ENCODE results near the gene TEX51.

TEX51 gene

GRCh38 chr2:126879348-126880298 is 19.1 kb upstream of the TEX51 start:
- no peak for DNase-seq

DNA sequence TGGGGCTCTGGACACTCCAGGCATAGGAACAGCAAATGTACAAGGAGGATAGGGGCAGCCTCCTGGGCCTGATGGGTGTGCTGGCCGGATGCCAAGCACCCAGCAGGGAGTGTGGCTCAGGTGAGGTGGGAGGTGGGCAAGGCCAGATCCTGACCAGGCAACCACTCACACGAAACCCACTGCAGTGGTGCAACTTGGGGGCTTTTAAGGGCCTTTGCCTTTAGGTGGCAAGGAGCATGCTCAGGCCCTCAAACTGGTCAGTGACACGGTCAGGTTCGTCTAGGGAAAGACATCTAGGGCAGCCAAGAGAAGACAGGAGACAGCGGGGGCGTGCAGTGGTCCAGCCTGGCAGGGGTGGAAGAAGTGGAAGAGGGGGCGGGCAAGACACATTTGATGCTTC is 18.4 kb upstream of the TEX51 start:
- no peak for DNase-seq

- DNase-seq, result no peak
Observed at GRCh38 chr2:126880817-126881216, 17.9 kb upstream of the TEX51 start.

- no peak for DNase-seq
Observed at GRCh38 chr2:126881591-126881990, 17.1 kb upstream of the TEX51 start.

DNA sequence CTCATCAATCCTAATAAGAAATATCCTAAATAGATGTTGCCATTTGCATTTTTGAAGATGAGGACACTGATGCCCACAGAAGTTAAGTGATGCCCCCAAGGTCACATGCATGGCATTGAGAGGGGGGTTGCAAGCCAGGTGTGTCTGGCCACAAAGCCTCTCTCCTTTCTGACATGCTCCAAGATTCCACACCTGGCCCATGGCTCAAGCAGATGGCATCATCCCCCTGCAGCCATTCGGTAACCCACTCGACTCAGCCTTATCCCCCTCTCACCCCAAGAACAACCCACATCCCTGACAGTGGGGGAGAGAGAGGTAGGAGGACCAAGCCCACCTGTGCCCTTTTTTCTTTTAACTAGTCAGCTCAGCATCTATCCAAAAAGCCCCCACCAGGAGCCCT is 16.5 kb upstream of the TEX51 start:
- DNase-seq, result no peak

DNA sequence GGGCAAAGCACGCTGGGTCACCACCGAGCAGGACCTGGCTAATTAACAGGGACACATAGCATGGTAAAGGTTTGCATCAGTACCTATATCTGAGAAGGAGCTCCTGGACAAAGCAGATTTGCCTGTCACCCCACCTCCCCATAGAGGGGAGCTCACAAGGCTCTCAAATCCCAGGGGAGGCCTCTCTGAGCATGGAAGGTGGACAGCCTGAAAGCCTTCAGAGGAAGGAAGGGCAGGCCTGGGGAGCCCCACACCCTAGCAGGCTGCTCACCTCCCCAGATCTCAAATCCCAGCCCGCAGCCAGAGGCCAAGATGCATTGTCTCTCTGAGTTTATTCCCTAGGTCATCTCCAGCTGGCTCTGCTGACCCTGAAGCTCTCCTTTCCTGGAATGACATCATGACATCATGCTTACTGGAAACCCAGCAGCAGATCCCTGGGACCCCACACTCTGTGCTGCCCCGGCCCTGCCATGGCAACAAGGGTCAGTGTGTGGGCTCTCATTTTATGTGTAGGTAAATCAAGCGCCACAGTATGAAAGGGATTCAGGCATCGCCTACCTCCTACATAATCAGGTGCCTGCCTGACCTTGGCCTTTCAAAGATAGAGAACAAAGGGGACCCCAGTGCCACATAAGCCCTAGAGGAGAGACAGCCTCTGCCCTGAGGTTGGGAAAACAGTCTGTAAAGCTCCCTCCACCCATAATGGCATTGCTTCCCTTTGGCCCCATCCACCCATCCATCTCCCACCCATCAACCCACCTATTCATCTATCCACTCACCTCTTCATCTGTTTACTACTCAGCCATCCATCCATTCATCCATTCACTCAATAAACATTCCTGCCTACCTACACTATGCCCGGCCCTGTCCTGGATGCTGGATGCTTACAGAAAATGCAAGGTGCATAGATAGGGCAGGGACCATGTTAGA is 15.7 kb upstream of the TEX51 start:
- DNase-seq, result no peak

GRCh38 chr2:126883666-126884040 is 15.0 kb upstream of the TEX51 start:
- no peak for DNase-seq

DNA sequence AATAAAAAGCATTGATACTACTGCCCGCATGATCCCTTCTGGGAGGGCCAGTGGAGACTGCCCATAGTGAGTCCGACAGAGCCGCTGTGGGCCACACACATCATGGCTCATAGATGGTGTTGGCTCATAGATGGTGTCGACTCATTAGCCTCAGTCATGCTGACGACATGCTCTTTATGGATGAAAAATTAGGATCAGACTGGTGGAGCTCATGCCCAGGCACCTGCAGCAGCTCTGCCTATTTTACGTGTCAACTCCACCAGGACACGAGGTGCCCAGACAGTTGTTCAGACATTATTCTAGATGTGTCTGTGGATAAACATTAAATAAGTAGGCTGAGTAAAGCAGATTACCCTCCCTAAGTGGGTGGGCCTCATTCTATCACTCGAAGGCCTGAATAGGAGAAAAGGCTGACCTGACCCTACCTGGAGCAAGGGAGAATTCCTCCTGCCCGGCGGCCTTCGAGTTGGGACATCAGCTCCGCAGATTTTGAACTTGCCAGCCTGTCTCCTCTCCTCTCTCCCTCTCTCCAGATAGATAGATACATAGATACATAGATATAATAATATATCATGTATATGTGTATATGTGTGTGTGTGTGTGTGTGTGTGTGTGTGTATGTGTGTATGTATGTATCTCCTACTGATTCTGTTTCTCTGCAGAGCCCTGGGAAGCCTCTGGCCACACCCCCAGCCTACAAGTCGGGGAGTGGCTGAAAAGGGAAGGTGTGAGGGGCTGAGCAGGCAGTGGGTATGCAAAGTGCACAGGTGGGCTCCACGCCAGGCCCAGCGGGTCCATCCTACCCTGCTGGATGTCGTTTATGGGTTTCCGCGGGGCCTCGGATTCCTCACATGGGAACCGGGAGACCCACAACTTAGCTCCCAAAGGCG is 13.6 kb upstream of the TEX51 start:
- no peak for DNase-seq

DNA sequence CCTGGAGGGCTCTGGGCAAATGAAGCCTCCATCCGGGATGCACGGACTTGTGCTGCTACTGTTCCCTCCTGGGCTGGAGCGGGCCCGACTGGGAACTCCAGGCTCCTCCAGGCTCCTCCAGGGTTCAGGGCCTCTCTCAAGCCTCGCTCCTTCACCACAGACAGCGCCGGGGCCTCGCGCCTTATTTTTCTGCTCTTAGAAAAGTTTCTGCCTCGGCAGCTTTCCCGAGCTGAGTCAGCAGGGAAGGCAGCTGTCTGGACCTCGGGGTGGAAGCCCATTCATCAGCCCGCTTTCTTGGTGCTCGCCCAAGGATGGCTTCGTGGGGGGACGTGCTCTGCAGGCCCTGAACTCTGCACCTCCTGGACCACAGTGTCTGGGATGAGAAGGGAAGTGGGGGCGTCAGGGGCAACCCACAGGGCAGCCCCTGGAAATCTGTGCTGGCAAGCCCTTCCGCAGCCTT is 12.9 kb upstream of the TEX51 start:
- peak; percentile 12 for DNase-seq

DNA sequence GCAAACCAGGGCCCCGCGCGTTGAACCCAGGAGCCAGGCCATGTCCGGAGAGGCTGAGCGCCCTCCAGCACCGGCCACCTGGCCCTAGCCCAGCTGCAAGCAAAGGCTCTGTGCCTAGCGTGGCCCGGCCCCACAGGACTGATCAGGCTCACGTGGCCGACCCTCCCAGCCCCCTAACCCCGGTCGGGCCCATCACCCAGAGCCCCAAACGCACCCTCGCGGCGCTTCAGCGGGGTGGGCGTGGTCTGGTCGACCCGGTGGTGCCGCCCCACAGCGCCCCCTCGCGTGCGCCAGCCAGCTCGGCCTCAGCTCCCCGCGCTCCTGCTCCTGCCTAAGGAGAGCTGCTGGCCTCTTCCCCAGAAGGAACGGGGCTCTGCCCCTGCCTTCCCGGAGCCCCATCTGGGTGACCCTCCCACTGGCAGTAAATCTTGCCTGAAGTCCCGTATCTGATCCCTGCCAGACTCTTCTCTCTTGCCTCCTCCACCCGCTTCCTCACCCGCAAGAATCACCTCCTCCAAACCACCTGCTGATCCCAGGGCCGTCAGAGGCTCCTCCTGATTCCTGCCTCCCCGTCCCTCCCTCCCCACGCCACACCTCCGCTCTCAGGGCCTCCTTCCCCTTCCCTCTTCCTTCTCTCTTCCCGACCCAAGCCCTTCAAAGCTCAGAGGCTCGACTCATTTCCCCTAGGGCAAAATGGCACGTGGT is 12.3 kb upstream of the TEX51 start:
- DNase-seq, result peak; percentile 33

- DNase-seq, result no peak
Observed at GRCh38 chr2:126886916-126887280, 11.8 kb upstream of the TEX51 start.

- DNase-seq, result no peak
Observed at GRCh38 chr2:126887506-126887905, 11.2 kb upstream of the TEX51 start.

GRCh38 chr2:126888046-126888445 is 10.6 kb upstream of the TEX51 start:
- DNase-seq, result no peak

DNA sequence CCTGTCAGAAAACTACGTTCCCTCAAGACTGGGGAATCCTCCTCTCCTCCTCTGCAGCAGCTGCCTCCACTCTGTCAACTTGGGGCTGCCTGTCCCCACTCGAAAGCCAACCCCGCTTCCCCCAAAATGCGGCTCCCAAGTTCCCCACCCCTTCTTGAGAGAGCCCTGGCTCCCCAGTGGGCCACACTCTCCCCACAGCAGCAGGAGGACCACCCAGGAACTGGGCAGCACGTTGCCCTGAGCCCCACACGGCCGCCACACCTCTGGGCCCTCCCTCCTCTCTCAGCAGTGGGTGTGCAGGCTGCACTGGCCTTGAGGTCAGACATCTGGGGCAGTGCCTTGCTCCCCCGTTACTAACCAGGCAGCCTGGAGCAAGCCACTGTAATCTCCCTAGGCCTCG is 9.6 kb upstream of the TEX51 start:
- DNase-seq, result no peak

- no peak for DNase-seq
Observed at GRCh38 chr2:126889496-126890135, 9.1 kb upstream of the TEX51 start.

DNA sequence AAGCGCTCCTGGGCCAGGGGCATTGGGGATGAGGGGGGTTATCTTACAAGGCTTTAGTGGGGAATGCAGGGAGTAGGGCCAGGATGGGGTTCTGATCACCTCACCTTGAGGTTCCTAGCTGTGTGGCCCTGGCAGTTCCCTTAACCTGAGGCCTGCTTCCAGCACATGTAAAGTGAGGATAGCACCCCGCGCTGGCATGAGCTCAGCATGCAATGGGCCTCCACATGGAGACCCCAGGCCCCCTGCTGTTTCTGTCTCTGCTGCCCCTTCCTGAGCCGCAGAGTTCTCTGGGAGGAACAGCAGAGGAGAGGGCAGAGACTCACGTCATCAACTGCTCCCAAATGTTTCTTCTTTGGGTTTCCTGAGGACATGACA is 8.6 kb upstream of the TEX51 start:
- no peak for DNase-seq

DNA sequence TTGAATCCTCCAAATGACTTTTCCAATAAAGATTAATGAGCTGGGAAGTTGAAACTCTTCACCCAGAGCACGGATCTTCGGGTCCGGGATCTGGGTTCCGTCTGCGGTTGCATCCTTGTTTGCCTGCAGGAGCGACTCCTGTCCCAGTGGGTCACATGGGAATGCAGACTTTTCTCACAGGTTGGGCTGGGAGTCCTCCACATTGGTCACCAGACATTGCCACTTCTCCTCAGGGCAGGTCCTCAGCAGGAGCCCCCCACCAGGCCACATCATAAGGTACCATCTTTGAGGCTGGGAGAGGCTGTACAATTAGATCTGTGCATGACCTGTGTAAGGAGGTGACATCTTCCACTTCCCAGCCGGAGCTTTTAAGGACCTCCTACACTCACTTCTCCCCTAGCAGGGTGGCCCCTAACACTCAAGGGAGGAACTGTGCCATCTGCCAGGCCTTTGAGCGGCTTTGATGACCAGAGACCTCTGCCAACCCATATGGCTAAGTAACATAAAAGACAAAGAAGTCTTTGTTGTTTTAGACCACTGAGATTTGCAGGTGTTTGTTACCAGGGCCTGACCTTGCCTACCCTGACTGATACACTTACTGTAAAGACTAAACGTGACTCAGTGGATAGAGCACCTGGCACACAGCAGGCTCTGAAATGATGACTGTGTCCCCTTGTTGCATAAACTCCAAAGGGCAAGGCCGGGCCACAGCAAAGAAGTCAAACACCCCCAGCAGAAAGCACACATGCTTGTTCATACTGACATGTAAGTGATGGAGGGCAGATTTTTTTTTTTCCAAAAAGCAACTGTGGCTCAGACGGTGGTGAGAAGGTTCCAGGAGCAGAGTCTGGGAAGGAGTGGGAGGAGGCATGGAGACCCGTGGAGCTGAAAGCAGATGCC is 7.9 kb upstream of the TEX51 start:
- no peak for DNase-seq

DNA sequence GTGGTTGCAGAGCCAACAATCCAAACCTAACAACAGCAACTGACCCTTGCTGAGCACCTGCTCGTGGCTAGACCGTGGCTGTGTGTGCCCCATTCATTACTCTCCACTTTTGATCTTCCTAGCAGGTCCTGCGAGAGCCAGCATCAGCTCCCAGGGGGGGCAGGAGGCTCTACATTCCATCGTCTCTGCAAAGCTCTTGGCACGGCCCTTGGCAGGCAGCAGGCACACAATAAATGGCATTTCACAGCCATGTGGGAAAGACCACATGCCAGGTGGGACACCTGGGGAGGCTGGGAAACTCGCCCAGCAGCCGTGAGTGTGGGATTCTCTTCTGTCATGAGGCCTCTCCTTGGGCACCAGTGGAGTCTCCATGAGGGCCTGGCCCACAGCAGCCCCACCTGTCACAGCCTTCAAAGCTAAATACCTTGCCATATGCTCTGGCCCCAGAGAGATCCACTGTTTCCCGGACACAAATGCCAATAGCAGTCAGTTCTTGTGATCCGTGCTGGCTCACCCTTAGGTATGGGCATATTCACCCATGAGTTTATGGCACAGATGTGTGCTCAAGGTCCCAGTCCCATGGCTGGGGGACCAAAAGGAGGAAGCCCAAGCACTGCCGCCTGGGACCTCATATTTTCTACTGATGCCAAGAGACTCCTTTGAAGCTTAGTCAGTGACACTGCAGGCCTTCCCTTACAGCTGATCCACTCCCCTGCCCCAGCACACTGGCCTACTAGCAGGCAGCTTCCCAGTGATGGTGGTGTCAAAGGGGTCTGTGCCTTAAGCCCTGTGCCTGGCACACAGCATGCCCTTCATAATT is 6.8 kb upstream of the TEX51 start:
- DNase-seq, result no peak

GRCh38 chr2:126893153-126893552 is 5.5 kb upstream of the TEX51 start:
- no peak for DNase-seq

DNA sequence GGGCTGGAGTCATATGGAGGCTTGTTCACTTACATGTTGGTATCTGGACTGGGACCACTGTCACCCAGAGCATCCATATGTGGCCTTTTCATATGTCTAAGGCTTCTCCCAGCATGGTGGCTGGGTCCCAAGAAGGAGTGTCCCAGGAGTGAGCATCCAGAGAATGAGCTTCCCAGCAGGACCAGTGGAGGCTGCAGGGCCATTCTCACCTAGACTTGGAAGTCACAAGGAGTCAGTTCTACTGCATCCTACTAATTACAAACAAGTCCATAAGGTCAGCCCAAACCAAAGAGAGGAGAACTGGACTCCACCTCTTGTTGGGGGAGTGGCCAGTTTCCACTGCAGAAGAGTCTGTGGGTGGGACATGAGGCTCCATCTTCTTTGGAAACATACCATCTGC is 5.1 kb upstream of the TEX51 start:
- no peak for DNase-seq

All from midbrain (tissue), 1 donor.